BE2C (cell line): ENCODE measurements around the gene SEC61B.

ENCODE experiments used
- DNase-seq: peaks from one replicate; pipeline ENCODE4 v3.0.0-alpha.2; 2020
- H3K27me3 ChIP-seq: fragments of 250-450 bp; sonication (Bioruptor Pico); 2 replicates; pipeline ENCODE4 v1.5.1; 2020; ENCODE audit warnings: mild to moderate bottlenecking
- H3K36me3 ChIP-seq: fragments of 250-450 bp; sonication (Bioruptor Pico); 2 replicates; pipeline ENCODE4 v1.5.1; 2020; ENCODE audit warnings: mild to moderate bottlenecking
- H3K4me1 ChIP-seq: fragments of 250-450 bp; sonication (Bioruptor Pico); 2 replicates; pipeline ENCODE4 v1.5.1; 2020
- H3K4me3 ChIP-seq: 2 replicates; pipeline ENCODE4 v1.5.1; 2011; ENCODE audit warnings: low read depth, low read length
- H3K9me3 ChIP-seq: fragments of 250-450 bp; sonication (Bioruptor Pico); 2 replicates; pipeline ENCODE4 v1.5.1; 2020
- TF ChIP-seq, protein P1 (sequence below): IDR thresholded peaks from 2 replicates; pipeline ENCODE4 v1.5.1; 2012; ENCODE audit warnings: mild to moderate bottlenecking, low read depth, low read length

Gene SEC61B

DNA sequence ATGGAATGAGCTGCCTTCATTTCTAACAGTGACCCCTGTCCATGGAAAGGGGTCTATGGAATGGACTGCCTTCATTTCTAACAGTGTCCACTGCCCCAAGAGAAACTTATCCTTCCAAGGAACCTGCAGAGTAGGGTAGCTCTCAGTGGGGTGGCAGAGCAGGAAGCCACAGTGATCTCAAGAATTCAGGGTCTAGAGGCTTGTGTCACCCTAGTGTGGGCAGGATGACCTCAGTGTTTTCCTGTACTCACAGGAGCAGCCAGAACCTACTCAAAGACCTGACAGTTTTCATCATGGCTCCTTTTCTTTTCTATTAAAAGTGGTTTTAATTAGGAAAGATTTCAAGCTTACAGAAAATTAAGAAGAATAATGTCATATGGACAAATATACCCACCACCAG, 27.5 kb downstream of the SEC61B start:
- no peaks in the 10 kb centered on the region for H3K9me3 ChIP-seq
- TF ChIP-seq, protein P1, sequence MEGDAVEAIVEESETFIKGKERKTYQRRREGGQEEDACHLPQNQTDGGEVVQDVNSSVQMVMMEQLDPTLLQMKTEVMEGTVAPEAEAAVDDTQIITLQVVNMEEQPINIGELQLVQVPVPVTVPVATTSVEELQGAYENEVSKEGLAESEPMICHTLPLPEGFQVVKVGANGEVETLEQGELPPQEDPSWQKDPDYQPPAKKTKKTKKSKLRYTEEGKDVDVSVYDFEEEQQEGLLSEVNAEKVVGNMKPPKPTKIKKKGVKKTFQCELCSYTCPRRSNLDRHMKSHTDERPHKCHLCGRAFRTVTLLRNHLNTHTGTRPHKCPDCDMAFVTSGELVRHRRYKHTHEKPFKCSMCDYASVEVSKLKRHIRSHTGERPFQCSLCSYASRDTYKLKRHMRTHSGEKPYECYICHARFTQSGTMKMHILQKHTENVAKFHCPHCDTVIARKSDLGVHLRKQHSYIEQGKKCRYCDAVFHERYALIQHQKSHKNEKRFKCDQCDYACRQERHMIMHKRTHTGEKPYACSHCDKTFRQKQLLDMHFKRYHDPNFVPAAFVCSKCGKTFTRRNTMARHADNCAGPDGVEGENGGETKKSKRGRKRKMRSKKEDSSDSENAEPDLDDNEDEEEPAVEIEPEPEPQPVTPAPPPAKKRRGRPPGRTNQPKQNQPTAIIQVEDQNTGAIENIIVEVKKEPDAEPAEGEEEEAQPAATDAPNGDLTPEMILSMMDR = no peak
- H3K4me1 ChIP-seq = no peaks in the 10 kb centered on the region
- no peaks in the 10 kb centered on the region for H3K36me3 ChIP-seq
- DNase-seq = no peak
- H3K27me3 ChIP-seq = no peaks in the 10 kb centered on the region
- H3K4me3 ChIP-seq = no peak overlapping the region

DNA sequence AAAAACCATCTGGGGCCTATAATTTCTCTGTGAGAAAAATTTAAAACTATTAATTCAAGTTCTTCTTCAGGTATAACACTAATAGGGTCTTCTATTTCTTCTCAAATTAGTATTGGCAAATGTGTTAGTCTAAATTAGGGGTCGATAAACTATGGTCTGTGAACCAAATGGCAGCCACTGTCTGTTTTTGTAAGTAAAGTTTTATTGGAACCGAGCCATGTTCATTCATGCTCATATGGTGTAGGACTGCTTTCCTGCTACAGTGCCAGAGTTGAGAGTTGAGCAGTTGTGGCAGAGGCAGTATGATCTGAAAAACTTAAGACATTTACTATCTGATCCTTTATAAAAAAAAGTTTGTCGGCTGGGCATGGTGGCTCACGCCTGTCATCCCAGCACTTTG, 29.1 kb downstream of the SEC61B start:
- TF ChIP-seq, protein P1 = no peak
- Histone ChIP-seq H3K4me1 (no peaks in the 10 kb centered on the region), H3K9me3 (no peaks in the 10 kb centered on the region), H3K36me3 (no peaks in the 10 kb centered on the region), H3K27me3 (no peaks in the 10 kb centered on the region), H3K4me3 (no peak overlapping the region)
- no peak for DNase-seq

DNA sequence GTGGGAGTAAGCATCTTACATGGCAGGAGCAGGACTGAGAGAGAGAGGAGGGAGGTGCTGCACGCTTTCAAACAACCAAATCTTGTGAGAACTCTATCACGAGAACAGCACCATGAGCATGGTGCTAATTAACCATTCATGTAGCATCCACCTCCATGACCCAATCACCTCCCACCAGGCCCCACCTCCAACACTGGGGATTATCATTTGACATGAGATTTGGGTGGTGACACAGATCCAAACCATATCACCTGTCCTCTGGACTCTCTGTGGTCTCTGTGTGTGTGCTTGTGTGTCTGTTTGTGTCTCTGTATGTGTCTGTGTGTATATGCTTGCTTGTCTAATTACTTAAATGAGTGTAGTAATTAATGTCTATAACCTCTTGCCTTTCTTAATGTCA, 31.1 kb downstream of the SEC61B start:
- TF ChIP-seq, protein P1 = no peak
- Histone ChIP-seq H3K27me3 (no peaks in the 10 kb centered on the region), H3K4me1 (no peaks in the 10 kb centered on the region), H3K4me3 (no peak overlapping the region), H3K36me3 (no peaks in the 10 kb centered on the region), H3K9me3 (no peaks in the 10 kb centered on the region)
- DNase-seq = no peak

DNA sequence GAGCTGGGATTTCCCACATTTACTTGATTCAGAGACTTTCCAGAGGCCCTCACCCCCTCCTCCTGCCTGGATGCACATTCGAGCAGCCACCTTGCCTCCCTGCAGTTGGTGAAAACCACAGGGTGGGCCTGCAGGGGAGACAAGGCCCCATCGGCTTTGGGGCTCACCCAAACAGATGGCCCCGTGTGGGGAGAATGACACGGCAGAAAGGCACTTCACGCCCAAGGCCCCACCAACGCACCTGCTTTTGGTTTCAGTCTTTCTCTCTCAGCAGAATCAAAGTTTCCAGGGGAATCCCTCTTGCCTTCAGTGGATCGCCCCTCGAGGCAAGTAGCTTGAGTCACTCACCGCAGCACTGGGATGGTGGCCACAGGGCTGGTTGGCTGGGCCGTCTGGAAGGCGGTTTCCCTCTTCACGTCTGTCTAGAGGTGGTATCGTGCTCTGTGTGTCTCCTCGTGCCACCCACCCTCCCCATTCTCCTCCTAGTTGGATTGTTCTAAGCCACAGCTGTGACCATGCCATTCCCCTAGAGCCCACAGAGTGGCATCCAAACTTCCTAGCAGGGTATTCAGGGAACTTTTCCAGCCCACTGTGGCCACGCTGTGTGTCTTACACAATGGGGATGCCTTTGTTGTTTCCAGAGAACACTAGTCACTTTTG, 31.8 kb downstream of the SEC61B start:
- Histone ChIP-seq H3K27me3 (no peaks in the 10 kb centered on the region), H3K4me1 (no peaks in the 10 kb centered on the region), H3K36me3 (no peaks in the 10 kb centered on the region), H3K9me3 (no peaks in the 10 kb centered on the region), H3K4me3 (no peak overlapping the region)
- TF ChIP-seq, protein P1 = no peak
- no peak for DNase-seq

DNA sequence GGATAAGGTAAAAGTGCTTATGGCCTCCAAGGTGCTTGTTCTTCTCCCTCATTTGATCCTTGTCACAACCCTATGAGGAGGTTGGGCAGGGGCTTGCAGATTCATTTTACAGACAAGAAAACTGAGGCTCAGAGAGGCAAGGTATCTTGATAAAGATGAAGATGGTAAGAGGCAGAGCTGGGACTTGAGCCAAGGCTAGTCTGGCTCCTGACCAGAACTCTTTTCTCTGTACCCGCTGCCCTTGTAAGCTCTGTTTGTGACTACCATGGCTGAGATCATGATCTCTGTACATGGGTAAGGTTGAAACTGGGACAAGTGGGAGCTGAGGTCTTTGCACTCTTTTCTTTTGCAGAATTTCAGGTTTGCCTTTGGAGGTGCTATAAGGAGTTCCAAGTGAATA, 33.6 kb downstream of the SEC61B start:
- H3K36me3 ChIP-seq = no peaks in the 10 kb centered on the region
- H3K4me1 ChIP-seq = peaks cover 9% of the 10 kb centered on the region
- TF ChIP-seq, protein P1 = no peak

DNA sequence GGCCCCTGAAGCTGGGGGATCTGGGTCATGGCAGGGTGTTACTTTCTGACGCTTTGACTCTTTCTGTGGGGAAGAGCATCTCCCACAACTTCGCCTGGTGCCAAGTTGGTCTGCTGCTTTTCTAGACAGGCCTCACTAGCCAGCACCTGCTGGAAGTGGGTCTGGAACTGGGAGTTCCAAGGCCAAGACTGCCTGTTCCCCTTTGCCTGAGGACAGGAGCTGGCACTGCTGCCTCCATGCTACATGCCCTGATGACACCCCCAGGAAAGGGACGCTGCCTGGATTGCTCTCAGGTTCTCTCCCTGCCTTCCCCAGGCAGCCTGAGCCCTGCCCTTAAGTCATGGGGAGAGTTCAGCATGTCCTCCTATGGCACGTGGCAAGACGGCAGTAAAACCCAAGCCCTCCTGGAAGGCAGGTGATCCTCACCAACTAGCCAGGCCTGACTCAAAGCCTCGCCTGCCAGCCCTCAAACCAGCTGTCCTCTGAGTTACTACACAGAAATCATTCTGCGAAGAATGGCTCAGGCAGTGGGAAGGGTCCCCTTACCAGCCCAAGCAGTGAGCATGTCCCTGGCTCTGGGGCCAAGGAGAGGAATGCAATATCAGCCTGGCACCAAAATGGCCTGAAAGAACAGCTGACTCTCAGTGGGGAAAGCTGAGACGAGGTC, 35.8 kb downstream of the SEC61B start:
- Histone ChIP-seq H3K9me3 (no peaks in the 10 kb centered on the region), H3K27me3 (no peaks in the 10 kb centered on the region), H3K4me1 (peaks cover 9% of the 10 kb centered on the region), H3K4me3 (no peak overlapping the region), H3K36me3 (no peaks in the 10 kb centered on the region)
- no peak for DNase-seq
- TF ChIP-seq, protein P1 = no peak

More for the DNA sequence above, 33.6 kb downstream of the SEC61B start:
- DNase-seq = no peak
- Histone ChIP-seq H3K4me3 (no peak overlapping the region), H3K9me3 (no peaks in the 10 kb centered on the region), H3K27me3 (no peaks in the 10 kb centered on the region)
